Measurements from ENCODE around the gene AKAP1.

Gene AKAP1

DNA sequence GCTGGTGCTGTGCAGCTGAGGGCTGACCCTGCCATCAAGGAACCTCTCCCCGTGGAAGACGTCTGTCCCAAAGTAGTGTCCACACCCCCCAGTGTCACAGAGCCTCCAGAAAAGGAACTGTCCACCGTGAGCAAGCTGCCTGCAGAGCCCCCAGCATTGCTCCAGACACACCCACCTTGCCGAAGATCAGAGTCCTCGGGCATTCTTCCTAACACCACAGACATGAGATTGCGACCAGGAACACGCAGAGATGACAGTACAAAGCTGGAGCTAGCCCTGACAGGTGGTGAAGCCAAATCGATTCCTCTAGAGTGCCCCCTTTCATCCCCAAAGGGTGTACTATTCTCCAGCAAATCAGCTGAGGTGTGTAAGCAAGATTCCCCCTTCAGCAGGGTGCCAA, 20.5 kb downstream of the AKAP1 start:
- DNase-seq (ENCODE audit: low spot score): no peak

DNA sequence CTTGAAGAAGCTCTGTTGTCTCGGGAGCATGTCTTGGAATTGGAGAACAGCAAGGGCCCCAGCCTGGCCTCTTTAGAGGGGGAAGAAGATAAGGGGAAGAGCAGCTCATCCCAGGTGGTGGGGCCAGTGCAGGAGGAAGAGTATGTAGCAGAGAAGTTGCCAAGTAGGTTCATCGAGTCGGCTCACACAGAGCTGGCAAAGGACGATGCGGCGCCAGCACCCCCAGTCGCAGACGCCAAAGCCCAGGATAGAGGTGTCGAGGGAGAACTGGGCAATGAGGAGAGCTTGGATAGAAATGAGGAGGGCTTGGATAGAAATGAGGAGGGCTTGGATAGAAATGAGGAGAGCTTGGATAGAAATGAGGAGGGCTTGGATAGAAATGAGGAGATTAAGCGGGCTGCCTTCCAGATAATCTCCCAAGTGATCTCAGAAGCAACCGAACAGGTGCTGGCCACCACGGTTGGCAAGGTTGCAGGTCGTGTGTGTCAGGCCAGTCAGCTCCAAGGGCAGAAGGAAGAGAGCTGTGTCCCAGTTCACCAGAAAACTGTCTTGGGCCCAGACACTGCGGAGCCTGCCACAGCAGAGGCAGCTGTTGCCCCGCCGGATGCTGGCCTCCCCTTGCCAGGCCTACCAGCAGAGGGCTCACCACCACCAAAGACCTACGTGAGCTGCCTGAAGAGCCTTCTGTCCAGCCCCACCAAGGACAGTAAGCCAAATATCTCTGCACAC, 21.2 kb downstream of the AKAP1 start:
- DNase-seq (ENCODE audit: low spot score): no peak

DNA sequence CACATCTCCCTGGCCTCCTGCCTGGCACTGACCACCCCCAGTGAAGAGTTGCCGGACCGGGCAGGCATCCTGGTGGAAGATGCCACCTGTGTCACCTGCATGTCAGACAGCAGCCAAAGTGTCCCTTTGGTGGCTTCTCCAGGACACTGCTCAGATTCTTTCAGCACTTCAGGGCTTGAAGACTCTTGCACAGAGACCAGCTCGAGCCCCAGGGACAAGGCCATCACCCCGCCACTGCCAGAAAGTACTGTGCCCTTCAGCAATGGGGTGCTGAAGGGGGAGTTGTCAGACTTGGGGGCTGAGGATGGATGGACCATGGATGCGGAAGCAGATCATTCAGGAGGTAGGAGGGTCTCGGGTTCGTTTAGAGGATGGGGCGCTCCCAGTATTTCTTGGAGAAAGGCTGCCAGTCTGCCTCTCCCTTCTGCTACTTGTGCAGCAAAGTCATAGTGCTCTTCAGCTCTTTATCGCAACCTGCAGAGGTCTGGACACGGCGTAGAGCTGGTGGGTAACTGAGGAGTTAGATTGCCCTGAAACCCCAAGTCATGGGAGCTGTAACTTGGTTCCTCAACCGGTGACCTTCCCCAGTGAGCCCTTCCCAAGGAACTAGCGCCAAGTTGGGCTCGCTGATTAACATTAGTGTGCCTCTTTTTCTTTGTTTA, 21.9 kb downstream of the AKAP1 start:
- no peak for DNase-seq (ENCODE audit: low spot score)

DNA sequence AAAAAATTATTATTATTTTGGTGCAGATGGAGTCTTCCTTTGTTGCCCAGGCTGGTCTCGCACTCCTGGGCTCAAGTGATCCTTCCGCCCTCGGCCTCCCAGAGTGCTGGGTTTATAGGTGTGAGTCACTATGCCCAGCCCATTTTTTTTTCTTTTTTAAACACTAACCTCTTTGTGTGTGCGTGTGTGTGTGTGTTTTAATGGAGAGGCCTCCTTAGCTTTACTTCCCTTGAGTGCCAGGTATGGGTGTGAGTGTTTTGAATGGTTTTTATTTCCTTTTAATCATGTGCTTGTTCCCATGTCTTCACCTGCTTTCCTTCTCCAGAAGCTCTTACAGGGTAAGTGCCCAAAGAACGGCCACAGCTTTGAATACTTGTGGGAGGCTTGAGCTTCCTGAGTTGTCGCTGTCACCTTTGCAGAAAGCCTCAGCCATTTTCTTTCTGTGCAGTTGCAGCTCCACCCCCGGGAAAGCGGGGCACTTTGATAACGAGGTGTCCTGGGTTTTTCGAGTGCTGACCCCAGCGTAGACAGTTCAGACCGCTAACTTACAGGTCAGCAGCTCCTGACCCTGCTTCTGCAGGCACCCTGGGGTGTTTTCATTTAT, 22.6 kb downstream of the AKAP1 start:
- DNase-seq (ENCODE audit: low spot score): no peak

DNA sequence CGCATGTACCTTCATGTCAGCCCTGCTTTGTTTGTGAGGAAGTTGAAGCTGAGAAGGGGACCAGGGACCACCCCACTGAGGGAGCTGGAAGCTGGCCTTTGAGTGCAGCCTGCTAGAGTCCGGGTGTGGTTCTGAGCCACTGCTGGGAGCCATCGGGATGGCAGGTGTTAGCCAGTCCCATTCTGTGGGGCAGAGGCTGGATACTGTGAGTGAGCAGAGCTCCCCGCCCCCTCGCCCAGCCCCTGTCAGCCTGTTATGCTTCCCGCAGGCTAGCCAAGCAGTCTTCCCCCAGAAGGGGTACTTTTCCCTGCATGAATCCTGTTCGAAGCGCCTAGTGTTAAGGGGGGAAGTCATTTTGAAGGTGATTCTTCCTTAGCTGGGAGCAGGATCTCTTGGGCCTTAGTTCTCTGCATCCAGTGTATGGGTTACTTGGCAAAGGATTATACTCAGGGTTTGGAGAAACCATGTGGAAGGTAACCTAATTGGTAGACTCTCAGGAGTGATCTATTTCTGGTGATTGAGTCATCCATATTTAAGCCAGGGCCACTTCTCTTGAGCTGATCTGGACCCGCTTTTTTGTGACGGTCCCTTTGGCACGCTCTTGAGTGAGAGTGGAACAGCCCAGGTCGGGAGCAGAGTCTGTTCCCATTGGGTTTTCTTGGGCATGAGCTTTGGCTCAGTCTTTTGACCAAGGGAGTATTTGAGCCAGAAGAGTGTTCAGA, 23.8 kb downstream of the AKAP1 start:
- DNase-seq (ENCODE audit: low spot score): no peak

DNA sequence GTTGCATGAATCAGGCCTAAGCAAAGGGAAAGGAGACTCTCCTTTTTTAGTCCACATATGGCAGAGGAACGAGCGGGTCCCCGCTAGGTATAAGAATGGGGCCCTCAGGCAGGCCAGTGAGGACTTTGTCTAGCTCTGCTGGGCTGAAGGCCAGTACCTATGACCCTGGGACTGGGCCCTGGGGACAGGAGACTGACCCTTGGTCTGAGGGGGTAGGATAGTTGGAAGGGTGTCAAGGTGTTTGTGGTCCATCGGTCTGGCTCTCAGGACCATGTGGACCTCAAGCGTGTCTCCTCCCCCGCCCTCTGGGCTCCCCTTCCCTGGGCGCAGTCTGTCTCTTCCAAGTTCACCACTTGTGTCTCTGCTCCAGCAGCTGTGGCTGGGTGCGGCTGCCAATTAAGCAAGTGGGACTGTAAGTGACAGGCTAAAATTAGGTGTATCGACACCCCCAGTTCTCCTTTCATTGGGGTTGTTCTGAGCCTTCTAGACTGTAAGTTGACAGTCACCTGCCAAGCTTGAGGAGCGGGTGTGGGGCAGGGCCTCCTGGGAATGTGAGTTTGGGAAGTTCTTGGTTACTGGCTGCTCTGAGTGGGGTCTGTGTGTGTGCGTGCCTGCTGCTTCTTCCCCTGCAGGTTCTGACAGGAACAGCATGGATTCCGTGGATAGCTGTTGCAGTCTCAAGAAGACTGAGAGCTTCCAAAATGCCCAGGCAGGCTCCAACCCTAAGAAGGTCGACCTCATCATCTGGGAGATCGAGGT, 24.5 kb downstream of the AKAP1 start:
- DNase-seq (ENCODE audit: low spot score): no peak

DNA sequence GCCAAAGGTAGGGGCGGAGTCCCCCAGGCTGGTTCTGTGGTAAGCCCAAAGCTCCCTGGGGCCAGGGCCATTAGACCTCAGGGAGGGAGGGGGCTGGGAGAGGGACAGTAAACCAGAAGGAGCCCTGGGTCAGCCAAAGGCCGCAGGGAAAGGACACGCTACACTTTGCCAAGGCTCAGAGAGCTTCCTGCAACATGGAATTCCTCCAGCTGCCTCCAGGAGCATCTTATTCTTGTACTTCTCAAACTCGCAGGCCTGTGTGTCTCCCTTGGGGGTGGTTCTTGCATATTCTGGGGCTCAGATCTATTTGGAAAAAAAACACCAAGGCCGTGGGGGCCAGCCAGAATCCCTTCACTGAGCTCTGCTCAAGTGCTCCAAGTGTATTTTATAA, 25.1 kb downstream of the AKAP1 start:
- DNase-seq (ENCODE audit: low spot score): no peak

DNA sequence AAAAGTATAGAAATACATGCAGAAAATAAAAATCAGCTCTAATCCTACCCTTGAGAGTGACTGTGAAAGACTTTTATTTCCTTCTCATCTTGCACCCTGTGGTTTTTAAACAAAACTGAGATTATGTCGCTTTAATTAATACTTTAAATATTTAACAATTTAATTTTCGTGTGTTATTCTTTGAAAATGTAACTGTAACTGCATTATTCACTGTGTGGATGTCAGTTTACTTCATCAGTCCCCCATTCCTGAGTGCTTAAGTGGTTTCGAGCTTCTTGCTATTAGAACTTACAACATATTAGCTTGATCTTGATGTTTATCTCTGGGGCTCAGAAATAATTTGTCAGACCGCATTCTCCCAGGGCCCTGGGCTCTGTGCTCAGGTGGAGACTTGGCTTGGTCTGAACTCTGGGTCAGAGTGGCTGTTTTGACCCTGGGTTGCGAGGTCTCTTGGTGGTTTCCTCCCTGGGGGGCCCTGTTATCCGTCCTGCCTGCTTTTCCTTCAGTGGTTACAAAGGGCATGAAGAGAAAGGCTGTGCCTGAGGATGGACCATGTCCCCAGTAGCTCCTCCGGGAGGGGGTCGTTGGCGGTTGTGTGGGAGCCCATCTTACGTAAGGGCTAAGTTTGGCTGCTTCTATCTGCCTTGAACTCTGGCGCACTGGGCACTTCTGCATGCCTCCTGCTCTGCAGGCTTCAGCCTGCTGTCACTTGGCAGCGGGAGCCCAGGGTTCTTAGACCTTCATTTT, 25.7 kb downstream of the AKAP1 start:
- DNase-seq (ENCODE audit: low spot score): no peak

DNA sequence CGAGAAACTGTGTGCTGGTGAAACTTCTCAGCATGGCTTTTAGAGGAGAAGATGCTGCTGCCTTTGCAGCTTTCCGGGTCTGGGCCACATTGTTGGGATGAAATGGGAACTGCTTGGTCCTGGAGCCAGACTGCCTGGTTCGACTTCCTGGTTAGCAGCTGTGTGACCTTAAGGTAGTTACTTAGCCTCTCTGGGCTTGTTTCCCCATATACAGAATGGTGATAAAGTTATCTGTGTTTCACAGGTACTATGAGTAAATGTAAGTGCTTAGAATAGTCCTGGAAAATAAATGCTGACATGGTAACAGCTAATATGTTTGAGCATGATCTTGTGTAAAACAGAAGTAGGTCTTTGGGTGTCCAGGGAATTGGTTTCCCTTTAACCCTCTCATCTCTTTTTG, 26.3 kb downstream of the AKAP1 start:
- DNase-seq (ENCODE audit: low spot score): no peak

DNA sequence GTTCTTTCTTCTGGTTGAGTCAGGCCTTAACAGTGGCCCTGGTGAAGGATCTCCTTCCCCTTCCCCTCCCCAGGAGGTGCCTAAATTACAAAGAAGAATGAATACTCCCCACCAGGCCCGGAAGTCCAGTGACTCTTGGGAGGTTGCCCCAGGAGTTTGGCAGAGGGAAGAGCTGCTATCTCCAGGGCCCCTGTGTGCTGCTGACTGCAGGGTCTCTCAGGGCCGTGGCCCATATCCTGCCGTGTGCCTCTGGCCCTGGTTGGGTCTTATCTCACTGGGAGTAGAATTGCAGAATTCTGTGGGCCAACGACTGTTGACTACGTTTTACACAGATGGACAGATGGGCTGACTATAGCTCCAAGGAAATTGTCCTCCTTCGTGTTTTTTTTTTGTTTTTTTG, 28.0 kb downstream of the AKAP1 start:
- DNase-seq (ENCODE audit: low spot score): no peak

DNA sequence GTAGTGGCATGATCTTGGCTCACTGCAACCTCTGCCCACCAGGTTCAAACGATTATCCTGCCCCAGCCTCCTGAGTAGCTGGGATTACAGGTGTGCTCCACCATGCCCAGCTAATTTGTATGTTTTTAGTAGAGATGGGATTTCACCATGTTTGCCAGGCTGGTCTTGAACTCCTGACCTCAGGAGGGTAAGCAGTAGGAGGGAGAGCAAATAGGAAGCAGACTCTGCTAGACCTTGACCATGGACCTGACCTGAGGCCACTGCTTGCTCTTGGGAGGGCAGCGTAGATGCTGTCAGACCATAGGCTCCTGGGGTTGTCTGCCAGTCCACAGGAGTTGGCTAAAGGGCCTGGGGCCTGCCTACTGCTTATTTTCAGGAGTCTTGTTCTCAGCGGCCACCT, 28.6 kb downstream of the AKAP1 start:
- no peak for DNase-seq (ENCODE audit: low spot score)

DNA sequence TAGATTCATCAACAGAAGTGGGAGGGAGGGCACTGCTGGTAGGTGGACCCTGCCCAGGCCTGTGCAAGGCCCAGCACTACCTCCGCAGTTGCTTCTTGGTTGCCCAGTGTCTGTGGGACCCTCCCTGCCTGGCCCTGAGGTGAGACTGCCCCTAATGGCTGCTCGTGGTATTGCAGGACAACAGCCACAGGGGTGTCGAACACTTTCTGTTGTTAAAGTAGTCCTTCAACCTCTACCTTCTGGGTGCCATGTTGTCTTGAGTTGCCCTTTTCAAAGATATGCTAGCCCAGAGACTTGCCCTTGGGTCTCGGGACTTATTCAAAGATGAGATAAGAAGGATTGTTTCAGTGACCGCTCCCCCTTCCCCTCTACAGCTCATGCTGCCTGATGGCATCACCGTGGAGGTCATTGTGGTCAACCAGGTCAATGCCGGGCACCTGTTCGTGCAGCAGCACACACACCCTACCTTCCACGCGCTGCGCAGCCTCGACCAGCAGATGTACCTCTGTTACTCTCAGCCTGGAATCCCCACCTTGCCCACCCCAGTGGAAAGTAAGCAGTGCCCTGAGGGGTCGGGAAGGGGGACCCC, 29.1 kb downstream of the AKAP1 start:
- DNase-seq (ENCODE audit: low spot score): no peak

DNA sequence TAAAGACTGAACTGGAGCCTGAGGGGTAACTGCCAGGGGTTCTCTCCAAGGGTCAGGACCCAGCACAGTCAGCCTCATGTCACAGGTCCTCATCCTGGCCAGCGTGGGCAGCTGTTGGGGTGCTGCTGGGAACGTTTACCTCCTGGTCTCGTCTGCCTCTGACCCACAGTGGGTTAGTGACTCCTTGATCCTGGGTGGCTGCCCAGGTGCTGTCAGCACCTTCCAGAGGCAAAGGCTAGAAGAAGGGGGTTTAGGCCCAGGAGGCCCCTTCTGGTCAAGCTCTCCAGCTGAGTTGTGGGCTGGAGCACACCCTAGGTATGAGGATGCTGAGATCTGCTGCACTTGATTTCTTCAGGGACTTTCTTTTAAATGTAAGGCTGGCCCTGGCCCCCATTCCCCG, 30.3 kb downstream of the AKAP1 start:
- no peak for DNase-seq (ENCODE audit: low spot score)

DNA sequence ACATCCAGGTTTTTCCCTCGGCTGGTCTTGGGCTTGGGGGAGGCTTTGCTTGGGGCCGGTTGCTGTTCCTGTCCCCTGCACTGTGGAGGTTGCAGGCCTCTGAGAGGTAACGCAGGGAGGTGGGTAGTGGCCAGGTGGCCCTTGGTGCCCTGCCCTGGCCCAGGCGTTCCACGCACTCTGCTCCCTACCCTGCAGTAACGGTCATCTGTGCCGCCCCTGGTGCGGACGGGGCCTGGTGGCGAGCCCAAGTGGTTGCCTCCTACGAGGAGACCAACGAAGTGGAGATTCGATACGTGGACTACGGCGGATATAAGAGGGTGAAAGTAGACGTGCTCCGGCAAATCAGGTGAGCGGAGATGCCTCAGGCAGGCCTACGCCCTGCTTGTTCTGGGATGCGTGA, 30.9 kb downstream of the AKAP1 start:
- no peak for DNase-seq (ENCODE audit: low spot score)

DNA sequence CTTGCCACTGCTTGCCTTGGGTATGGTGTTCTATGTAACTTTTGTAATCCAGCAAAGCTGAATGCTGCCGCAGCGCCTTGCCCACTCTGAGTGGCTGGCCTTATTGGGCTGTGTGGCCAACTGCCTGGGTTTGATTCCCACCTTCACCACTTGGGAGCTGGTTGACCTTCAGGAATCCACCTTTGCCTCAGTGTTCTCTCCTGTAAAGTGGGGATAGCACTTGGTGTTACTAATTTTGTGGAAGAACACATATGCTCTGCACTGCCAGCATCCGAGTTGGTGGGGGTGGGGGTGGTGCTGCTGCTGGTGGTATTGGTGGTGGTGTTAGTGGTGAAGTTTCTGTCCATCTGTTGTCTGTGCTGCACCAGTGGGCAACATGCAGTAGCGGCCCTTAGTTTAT, 32.8 kb downstream of the AKAP1 start:
- DNase-seq (ENCODE audit: low spot score): no peak

DNA sequence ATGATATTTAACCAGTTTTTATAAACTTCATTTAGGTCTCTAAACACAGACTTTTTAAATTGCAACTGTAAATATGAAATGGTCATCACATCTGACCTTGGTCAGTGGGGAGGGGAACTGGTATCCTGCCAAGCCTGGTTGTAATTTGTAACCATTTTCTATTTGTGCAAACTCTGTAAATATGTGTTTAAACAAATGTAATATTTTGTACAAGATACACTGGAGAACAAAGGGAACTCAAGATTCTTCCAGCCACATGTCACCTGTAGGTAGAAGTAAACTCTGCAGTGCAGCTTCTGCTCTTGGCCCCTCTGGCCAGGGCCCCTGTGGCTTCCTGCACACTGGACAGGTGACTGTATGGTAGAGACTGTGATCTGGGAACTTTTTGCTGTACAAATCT, 35.8 kb downstream of the AKAP1 start:
- no peak for DNase-seq (ENCODE audit: low spot score)

DNA sequence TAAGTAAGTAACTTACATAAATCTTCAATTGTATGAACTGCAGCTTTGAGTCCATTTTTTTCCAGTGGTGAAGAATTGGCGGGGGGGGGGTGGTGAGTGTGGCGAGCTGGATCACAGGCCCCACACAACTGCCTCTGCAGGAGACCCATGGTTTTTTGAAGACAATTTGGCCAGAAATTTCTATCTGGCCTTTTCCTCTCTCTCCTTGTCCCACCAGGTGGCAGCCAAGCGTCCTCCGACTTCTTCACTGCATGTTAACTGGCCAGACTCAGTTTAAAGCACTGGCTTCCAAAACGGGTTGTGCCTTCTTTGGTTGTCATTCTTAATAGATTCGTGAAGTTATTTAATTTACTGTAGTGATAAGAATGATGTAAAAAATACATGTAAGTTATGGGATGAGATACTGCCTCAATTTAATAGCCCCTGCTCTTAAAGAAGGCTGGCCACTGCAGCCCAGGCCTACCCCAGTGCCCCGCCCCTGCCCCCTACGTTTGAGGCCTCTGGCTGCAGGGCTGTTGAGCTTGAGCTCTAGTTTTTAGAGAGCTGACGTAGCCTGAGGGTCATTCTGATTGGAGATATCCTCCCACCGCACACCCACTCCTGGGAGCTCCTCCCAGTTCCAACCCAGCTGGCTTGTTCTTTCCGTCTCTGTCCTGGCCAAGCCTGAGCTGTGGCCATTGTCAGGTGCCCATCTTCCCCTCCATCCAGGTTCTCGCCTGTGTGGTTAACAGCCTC, 36.4 kb downstream of the AKAP1 start:
- no peak for DNase-seq (ENCODE audit: low spot score)

DNA sequence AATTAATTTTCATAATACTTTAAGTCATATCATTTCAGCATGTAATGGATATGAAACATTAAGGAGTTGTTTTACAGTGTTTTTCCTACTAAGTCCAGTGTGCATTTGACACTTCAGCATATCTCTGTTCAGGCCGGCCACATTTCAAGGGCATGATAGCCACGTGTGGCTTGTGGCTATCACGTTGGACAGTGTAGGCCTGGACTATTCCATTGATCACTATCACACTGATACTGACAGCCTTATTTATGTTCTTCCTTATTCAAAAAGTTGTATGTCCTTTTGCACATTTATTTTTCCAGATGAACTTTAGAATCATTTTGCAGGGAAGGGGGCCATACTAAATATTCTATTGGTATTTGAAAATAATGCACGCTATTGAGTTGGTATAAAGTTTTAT, 39.0 kb downstream of the AKAP1 start:
- DNase-seq (ENCODE audit: low spot score): no peak

DNA sequence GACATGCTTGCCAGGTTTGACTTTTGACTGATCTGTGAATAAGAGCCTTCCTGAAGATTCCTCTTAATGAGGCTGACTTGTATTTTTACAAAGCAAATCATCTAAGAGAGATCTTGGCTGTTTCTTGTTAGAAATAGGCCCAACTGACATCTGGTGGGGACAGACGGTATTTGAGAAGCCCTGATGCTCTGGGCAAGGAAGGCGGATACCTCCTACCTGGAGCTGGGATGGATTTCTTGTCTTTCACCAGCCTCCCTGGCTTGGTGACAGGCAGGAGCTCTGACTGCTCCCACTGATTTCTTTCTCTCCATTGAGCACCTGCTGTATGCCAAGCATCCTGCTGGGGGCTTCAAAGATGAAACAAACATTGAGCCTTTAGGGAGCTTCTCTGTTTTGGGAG, 40.4 kb downstream of the AKAP1 start:
- DNase-seq (ENCODE audit: low spot score): no peak

DNA sequence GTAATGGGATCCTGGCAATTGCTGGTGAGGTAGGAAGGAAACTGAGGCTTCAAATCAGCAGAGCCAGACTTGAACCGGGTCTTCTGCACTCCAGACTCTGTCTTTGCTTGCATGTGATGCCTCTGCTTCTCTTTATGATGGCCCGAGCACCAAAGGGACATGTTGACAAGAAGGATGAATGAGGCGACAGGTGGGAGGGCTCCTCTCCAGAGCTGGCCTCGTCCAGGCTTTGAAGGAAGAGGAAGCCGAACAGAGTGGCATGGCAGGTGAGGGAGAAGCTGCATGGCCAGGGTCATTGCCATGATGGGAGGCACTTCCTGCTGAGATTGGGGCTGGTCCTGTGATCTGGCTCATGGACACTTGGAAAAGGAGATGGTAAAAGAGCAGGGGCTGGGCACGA, 40.8 kb downstream of the AKAP1 start:
- DNase-seq (ENCODE audit: low spot score): no peak

Data from left forelimb (tissue), 1 donor.